ENCODE measurements around the gene PUDP. TPM values are rescaled to one million over a fixed set of nuclear protein-coding genes. Genes with fewer than 3 reads are reported as not detected.

PUDP gene
- polyA plus RNA-seq, 4 donors, result 18.4 to 25.8 (median 21.4) TPM

- DNase-seq (ENCODE audit: low read depth in 4 of 4, low spot score in 2 of 4), result no peak
Observed at GRCh38 chrX:7077241-7078230, 70.4 kb downstream of the PUDP start.

- DNase-seq (ENCODE audit: low read depth in 4 of 4, low spot score in 2 of 4), result no peak
Observed at GRCh38 chrX:7076245-7076661, 71.7 kb downstream of the PUDP start.

GRCh38 chrX:7074908-7075204 lies 73.1 kb downstream of the PUDP start:
- no peak for DNase-seq (ENCODE audit: low read depth in 4 of 4, low spot score in 2 of 4)

GRCh38 chrX:7074148-7074907 lies 73.6 kb downstream of the PUDP start:
- no peak for DNase-seq (ENCODE audit: low read depth in 4 of 4, low spot score in 2 of 4)

GRCh38 chrX:7073336-7073735 lies 74.6 kb downstream of the PUDP start:
- DNase-seq (ENCODE audit: low read depth in 4 of 4, low spot score in 2 of 4), result no peak

- DNase-seq (ENCODE audit: low read depth in 4 of 4, low spot score in 2 of 4), result no peak
Observed at GRCh38 chrX:7072856-7073255, 75.1 kb downstream of the PUDP start.

- DNase-seq (ENCODE audit: low read depth in 4 of 4, low spot score in 2 of 4), result no peak
Observed at GRCh38 chrX:7071390-7071789, 76.6 kb downstream of the PUDP start.

- no peak for DNase-seq (ENCODE audit: low read depth in 4 of 4, low spot score in 2 of 4)
Observed at GRCh38 chrX:7069556-7069955, 78.4 kb downstream of the PUDP start.

- no peak for DNase-seq (ENCODE audit: low read depth in 4 of 4, low spot score in 2 of 4)
Observed at GRCh38 chrX:7068939-7069367, 79.0 kb downstream of the PUDP start.

GRCh38 chrX:7067256-7067655 lies 80.7 kb downstream of the PUDP start:
- DNase-seq (ENCODE audit: low read depth in 4 of 4, low spot score in 2 of 4), result no peak

GRCh38 chrX:7065473-7065872 lies 82.5 kb downstream of the PUDP start:
- DNase-seq (ENCODE audit: low read depth in 4 of 4, low spot score in 2 of 4), result no peak

- no peak for DNase-seq (ENCODE audit: low read depth in 4 of 4, low spot score in 2 of 4)
Observed at GRCh38 chrX:7062903-7063302, 85.0 kb downstream of the PUDP start.

GRCh38 chrX:7062276-7062675 lies 85.7 kb downstream of the PUDP start:
- DNase-seq (ENCODE audit: low read depth in 4 of 4, low spot score in 2 of 4), result no peak

GRCh38 chrX:7061429-7061828 lies 86.5 kb downstream of the PUDP start:
- no peak for DNase-seq (ENCODE audit: low read depth in 4 of 4, low spot score in 2 of 4)

GRCh38 chrX:7060444-7060843 lies 87.5 kb downstream of the PUDP start:
- no peak for DNase-seq (ENCODE audit: low read depth in 4 of 4, low spot score in 2 of 4)

- no peak for DNase-seq (ENCODE audit: low read depth in 4 of 4, low spot score in 2 of 4)
Observed at GRCh38 chrX:7059859-7060258, 88.1 kb downstream of the PUDP start.

GRCh38 chrX:7059214-7059838 lies 88.6 kb downstream of the PUDP start:
- no peak for DNase-seq (ENCODE audit: low read depth in 4 of 4, low spot score in 2 of 4)

GRCh38 chrX:7055386-7056137 lies 92.4 kb downstream of the PUDP start:
- DNase-seq (ENCODE audit: low read depth in 4 of 4, low spot score in 2 of 4), result no peak

- no peak for DNase-seq (ENCODE audit: low read depth in 4 of 4, low spot score in 2 of 4)
Observed at GRCh38 chrX:7054219-7055216, 93.4 kb downstream of the PUDP start.

All from left renal cortex interstitium (tissue), 4 donors.